Dendritic cell treated with granulocyte-macrophage colony-stimulating factor and Interleukin-4, amounts not matched to agents 40 ng/mL and 50 ng/mL, for 4 days (primary cell): ENCODE measurements around the gene UTRN.
A peak's percentile ranks its signal among the peaks of the same experiment; 100 is the strongest.

Source experiments
- H3K27ac Mint-ChIP-seq: one replicate; pipeline ENCODE4 v1.8.0; 2022; ENCODE audit warnings: mild to moderate bottlenecking, mixed read lengths
- H3K27me3 Mint-ChIP-seq: one replicate; pipeline ENCODE4 v1.8.0; 2022; ENCODE audit warnings: mild to moderate bottlenecking, mixed read lengths
- H3K36me3 Mint-ChIP-seq: one replicate; pipeline ENCODE4 v1.8.0; 2022; ENCODE audit warnings: low read depth, mixed read lengths
- H3K4me1 Mint-ChIP-seq: one replicate; pipeline ENCODE4 v1.8.0; 2022; ENCODE audit warnings: low read depth, mixed read lengths
- H3K4me3 Mint-ChIP-seq: one replicate; pipeline ENCODE4 v1.8.0; 2022; ENCODE audit warnings: mild to moderate bottlenecking, moderate library complexity, mixed read lengths
- H3K9me3 Mint-ChIP-seq: one replicate; pipeline ENCODE4 v1.8.0; 2022; ENCODE audit warnings: mixed read lengths
- intact Hi-C: fragments of 100-400 bp; cut with micrococcal nuclease; formaldehyde crosslinking; loops from one replicate; pipeline ENCODE4 v1.15.0; 2022

UTRN gene

DNA sequence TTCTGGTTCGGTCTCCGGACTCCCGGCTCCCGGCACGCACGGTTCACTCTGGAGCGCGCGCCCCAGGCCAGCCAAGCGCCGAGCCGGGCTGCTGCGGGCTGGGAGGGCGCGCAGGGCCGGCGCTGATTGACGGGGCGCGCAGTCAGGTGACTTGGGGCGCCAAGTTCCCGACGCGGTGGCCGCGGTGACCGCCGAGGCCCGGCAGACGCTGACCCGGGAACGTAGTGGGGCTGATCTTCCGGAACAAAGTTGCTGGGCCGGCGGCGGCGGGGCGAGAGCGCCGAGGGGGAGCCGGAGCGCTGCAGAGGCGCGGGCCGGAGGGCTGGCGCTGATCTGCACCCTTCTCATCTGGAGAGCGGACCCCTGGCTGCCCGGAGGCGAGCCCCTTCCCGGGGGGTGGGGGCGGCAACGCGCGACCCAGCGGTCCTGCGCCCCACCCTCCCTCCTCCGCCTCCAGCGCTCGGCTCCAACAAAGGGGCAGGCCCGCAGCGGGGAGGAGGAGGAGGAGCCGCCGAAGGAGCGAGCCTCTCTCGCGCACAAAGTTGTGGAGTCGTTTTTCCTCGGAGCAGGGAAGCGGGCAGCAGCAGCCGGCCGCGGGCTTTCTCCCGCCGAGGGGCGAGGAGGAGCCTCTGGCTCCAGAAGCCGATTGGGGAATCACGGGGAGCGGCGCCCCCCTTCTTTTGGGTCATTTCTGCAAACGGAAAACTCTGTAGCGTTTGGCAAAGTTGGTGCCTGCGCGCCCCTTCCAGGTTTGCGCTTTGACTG lies at the start of gene UTRN:
UTRN (plus strand) TSS at position 553 of the 765 bp plus-strand sequence. CDS start 6,494 bp downstream, outside the sequence.
- H3K9me3 Mint-ChIP-seq, result no peaks in the 10 kb centered on the region
- H3K4me1 Mint-ChIP-seq, result peaks cover 28% of the 10 kb centered on the region
- peaks cover 36% of the 10 kb centered on the region for H3K36me3 Mint-ChIP-seq
- no peaks in the 10 kb centered on the region for H3K27me3 Mint-ChIP-seq
- peak within 1 kb of the TSS; percentile 94 for H3K27ac Mint-ChIP-seq
- intact Hi-C loops, result loop anchor here (1.0 to 5.0 kb wide), 5 partner anchors 57 to 197 kb away; partner anchors contain the start of genes SF3B5 and STX11
- H3K4me3 Mint-ChIP-seq, result peak within 1 kb of the TSS; percentile 95

DNA sequence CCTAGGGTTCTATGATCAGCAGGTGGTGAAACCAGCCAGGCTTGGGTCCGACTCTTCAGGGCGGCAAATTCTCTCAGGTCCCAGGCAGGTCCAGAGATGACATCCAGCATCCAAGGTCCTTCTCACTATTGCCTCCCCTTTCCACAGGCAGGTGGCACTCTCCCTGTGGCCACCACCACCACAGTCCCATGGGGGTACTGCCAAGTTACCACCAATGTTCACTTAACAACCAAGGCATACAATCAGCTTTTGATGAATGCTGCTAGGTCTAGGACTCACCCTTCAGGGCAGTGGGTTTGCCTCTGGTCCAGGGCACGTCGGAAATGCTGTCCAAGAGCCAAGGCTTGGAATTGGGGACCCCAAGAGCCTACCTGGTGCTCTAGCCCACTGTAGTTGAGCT lies 40.4 kb upstream of the UTRN start:
- Mint-ChIP-seq H3K4me1 (no peaks in the 10 kb centered on the region), H3K27ac (no peak overlapping the region), H3K9me3 (peaks cover 15% of the 10 kb centered on the region), H3K36me3 (no peaks in the 10 kb centered on the region), H3K27me3 (no peaks in the 10 kb centered on the region), H3K4me3 (no peak overlapping the region)
- intact Hi-C loops, result no loop called here

DNA sequence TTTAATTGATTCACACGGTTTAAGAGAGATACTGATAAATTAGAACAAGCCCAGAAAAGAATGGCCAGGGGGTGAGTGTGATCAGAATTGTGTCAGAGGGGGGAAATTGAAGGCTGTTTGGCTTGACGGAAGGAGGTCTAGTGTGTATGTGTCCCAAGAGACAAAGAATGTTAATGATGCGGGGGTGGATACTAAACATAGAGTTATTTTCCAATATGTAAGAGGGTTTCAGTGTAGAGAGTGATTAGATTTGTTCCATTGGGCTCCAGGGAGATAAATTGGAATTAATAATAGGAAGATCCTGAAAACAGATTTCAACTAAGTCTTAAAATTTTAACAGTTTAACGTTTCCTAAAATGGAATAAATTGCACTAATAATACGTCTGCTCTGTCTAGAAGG lies 38.1 kb upstream of the UTRN start:
- Mint-ChIP-seq H3K27ac (no peak overlapping the region), H3K9me3 (peaks cover 15% of the 10 kb centered on the region), H3K4me1 (no peaks in the 10 kb centered on the region), H3K27me3 (no peaks in the 10 kb centered on the region), H3K4me3 (no peak overlapping the region), H3K36me3 (no peaks in the 10 kb centered on the region)
- intact Hi-C loops, result no loop called here

DNA sequence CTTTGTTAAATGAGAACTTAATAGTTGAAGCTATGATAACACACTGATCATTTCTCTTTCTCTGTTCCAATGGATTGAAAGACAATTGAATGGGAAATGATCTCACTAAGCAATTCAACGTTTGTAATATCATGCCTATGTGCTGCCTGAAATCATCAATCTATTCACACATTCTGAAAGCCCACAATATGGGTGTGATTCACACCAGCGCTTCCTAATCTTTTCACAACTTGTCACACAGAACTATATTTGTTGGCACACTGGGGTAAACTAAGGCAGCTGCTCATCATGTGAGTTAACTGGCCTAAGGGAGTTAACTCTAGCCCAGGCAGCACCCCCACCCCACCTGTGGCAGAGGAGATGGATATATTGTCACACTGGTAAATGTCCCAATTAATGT lies 37.1 kb upstream of the UTRN start:
- Mint-ChIP-seq H3K4me1 (no peaks in the 10 kb centered on the region), H3K27ac (no peak overlapping the region), H3K27me3 (no peaks in the 10 kb centered on the region), H3K36me3 (no peaks in the 10 kb centered on the region), H3K9me3 (peaks cover 15% of the 10 kb centered on the region), H3K4me3 (no peak overlapping the region)
- intact Hi-C loops, result no loop called here

DNA sequence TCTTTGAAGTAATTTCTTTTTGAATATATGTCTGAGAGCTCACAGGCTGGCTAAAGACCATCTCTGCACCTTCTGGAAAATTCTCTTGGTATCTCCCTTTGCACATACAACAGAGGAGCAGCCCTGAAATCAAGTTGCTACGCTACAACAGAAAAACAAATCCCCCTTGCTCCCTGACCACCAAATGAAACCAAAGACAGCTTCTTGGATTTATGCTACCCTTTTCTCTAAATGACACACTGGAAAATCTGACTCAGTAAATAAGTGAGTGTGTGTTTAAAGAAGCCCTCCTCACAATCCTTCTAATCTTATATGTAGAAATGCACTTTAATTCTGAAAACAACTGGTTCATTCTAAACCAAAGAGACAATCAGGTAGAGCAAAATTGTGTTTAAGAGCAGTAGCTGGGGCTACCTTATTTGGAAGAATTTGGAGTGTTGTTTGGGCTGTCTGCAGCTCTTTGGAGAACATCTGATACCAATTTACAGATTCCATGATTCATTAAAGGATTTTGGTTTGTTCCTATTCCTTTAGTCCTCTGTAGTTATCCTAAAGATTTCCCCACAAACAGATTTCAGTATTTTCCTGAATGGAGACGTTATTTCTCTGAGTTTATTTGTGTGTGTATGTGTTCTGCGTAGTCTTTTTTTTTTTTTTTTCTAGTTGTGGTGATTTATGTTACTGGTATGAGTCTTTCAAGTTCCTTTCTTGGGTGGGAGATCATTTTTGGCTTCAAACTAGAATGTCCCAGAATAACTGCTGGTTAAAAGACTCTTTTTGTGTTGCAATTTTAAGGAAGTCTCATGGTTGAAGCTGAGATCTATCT lies 36.4 kb upstream of the UTRN start:
- Mint-ChIP-seq H3K27ac (no peak overlapping the region), H3K36me3 (no peaks in the 10 kb centered on the region), H3K4me3 (no peak overlapping the region), H3K4me1 (no peaks in the 10 kb centered on the region), H3K9me3 (peaks cover 15% of the 10 kb centered on the region), H3K27me3 (no peaks in the 10 kb centered on the region)
- intact Hi-C loops, result no loop called here

DNA sequence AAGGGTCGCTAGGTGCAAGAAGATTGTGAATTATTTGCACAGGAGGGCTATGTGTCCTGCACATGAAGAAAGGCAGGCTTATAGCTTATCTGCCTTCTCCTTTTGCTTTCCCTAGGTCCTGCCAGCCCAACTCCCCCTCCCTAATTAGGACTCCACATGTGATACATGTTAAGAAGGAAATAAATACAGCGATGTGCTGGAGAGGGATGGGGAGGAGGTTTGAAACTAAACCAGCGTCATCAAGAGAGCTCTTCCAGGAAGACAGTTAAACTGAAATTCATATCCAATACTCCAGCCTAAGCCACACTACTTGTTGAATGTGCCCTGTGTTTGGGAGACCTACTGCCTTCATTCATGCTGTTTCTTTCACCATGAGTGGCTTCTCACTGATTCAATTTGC lies 34.9 kb upstream of the UTRN start:
- Mint-ChIP-seq H3K4me3 (no peak overlapping the region), H3K4me1 (no peaks in the 10 kb centered on the region)

DNA sequence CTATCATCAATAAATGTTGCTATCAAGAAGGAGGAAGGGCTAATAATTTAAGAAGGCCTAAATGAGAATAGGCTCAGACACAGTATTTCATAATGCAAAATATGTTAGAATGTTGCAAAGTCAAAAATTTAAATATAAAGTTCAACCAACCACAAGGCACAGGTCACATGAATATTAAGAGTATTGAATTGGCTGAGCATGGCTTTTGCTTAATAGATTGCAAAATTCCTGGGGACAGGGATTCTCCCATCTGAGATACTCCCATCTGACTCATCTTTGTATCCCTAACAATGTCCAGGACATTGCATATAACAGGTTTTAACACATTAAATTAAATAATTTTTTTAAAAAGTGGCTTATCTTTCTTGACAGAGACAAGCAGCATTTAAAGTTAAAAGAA lies 32.9 kb upstream of the UTRN start:
- Mint-ChIP-seq H3K27me3 (no peaks in the 10 kb centered on the region), H3K27ac (no peak overlapping the region), H3K36me3 (no peaks in the 10 kb centered on the region), H3K4me1 (no peaks in the 10 kb centered on the region), H3K9me3 (no peaks in the 10 kb centered on the region), H3K4me3 (no peak overlapping the region)
- intact Hi-C loops, result no loop called here

More for the DNA sequence above, 34.9 kb upstream of the UTRN start:
- Mint-ChIP-seq H3K36me3 (no peaks in the 10 kb centered on the region), H3K9me3 (peaks cover 14% of the 10 kb centered on the region), H3K27me3 (no peaks in the 10 kb centered on the region), H3K27ac (no peak overlapping the region)
- intact Hi-C loops, result no loop called here

DNA sequence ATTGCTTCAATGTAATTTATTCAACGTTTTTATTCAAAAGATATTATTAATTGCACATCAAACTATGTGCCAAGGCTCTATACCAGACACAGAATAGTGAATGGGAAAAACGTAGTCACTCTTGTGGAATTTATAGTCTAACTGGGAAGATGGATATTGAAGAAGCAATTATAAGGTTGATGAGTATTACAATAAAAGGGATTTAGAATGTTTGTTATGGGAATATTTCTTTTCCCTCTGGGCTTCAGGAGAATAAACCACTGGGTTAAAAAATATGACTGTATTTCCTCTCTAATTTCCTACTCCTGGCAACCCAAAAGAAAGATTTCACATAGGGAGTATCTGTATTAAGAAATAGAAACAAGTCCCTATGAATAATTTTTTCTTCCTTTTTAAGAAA lies 25.1 kb upstream of the UTRN start:
- peaks cover 4% of the 10 kb centered on the region for H3K4me1 Mint-ChIP-seq
- intact Hi-C loops, result no loop called here
- no peaks in the 10 kb centered on the region for H3K9me3 Mint-ChIP-seq
- H3K27ac Mint-ChIP-seq, result no peak overlapping the region
- no peaks in the 10 kb centered on the region for H3K36me3 Mint-ChIP-seq
- H3K27me3 Mint-ChIP-seq, result no peaks in the 10 kb centered on the region
- H3K4me3 Mint-ChIP-seq, result no peak overlapping the region

DNA sequence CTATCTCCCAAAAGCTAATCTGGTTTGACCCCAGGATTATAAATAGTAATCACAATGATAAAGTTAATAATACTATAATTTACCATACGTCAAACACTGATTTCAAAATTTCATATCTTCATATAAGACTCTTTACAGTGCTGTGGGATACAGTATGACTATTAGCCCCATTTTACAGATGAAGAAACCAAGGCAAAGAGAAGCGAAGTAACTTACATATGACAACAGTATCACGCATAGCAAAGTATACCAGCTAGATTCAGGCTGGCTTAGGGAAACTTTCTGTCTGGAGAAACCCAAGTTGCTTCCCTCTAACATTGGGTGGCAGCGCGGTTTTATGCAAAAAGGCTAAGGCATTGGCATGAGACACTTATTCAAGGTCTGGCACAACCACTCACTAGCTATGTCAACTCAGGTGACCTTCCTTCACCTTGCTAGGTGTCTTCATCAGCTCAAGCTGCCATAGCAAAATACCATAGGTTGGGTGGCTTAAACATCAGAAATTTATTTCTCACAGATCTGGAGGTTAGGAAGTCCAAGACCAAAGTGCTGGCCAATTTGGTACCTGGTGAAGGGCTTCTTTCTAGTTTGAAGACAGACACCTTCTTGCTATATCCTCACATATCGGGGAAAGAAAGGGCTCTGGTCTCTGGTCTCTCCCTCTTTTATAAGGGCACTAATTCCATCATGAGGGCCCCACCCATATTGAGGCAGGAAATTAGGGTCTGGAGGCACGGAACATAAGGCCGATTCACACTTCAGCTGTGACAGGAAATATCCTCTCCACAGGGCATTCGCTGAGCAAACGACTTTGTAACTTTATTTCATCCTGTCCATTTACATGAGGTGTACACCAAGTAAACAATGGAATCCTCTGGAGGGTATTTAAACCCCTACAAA lies 22.4 kb upstream of the UTRN start:
- Mint-ChIP-seq H3K9me3 (no peaks in the 10 kb centered on the region), H3K36me3 (no peaks in the 10 kb centered on the region), H3K27me3 (no peaks in the 10 kb centered on the region), H3K4me3 (no peak overlapping the region), H3K27ac (no peak overlapping the region), H3K4me1 (peaks cover 10% of the 10 kb centered on the region)
- intact Hi-C loops, result no loop called here

DNA sequence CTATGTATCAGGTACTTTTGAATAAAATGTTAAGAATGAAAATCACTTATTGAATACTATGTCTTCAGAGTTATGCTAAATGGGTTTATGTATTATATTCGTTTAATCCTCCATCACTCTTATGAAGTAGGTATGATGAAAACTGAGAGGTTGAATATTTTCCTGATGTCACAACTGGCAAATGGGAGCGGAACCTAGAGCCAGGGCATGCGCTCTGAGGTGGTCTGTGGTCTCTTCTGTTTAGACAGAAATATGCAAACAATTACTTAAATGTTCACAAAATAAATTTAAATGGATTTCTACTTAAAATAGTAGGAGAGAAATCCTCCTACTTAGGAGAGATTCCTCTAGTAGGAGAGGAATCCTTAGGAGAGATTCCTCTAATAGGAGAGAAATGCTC lies 21.3 kb upstream of the UTRN start:
- intact Hi-C loops, result no loop called here
- H3K27ac Mint-ChIP-seq, result no peak overlapping the region
- no peak overlapping the region for H3K4me3 Mint-ChIP-seq
- H3K9me3 Mint-ChIP-seq, result no peaks in the 10 kb centered on the region
- peaks cover 10% of the 10 kb centered on the region for H3K4me1 Mint-ChIP-seq
- H3K36me3 Mint-ChIP-seq, result no peaks in the 10 kb centered on the region
- no peaks in the 10 kb centered on the region for H3K27me3 Mint-ChIP-seq

DNA sequence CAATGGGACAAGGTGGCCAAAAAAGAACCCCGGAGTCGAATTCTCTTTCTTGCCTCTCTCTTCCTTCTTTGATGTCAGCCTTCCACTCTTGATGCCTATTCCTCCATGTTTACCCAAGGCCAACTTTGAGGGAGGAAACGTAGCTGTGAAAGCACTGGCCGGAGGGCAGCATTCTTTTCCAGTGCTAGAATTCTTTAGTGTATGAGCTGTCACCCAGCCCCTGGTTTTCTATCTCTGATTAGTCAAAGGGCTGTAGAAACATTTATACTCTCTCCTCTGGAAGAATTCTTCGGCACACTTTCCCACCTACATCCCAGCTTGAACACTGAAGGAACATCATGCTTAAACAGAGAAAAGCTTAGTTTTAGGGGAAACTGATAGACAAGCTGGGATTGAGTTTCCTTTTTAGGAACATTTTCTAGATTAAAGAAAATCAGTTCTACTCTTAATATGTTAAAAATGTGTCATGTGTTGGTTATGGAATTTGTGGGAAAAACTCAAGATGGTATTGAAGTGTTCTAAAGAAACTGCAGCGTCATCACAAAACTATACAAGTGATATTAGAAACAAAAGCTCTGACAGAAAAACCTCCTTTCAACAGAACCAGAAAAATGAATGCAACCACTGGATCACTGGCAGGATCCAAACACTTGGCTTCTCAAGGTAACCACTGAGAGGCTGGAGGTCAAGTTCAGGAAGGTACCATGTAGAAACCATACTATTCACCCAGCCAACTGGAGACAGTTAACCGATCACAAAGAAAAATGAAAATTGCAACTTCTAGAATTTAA lies 20.7 kb upstream of the UTRN start:
- Mint-ChIP-seq H3K4me1 (peaks cover 10% of the 10 kb centered on the region), H3K9me3 (no peaks in the 10 kb centered on the region), H3K27ac (peak overlapping the region; percentile 27), H3K4me3 (no peak overlapping the region), H3K27me3 (no peaks in the 10 kb centered on the region), H3K36me3 (no peaks in the 10 kb centered on the region)
- intact Hi-C loops, result no loop called here

DNA sequence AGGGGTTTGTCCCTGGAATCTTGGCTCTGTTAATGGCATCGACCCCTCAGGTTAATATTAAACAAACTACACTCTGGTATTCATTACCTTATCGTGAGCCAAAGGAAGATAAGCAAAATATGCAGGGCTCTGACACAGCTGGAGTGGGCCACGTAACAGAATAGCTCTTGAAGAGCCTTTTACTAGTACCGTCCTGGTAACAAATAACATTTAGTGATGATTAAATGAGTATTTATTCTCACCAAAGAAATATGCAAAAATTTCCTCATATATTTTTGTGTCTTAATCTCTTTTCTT lies 20.1 kb upstream of the UTRN start:
- Mint-ChIP-seq H3K4me1 (peaks cover 10% of the 10 kb centered on the region), H3K36me3 (no peaks in the 10 kb centered on the region), H3K9me3 (no peaks in the 10 kb centered on the region), H3K4me3 (no peak overlapping the region), H3K27ac (no peak overlapping the region), H3K27me3 (no peaks in the 10 kb centered on the region)
- intact Hi-C loops, result no loop called here

DNA sequence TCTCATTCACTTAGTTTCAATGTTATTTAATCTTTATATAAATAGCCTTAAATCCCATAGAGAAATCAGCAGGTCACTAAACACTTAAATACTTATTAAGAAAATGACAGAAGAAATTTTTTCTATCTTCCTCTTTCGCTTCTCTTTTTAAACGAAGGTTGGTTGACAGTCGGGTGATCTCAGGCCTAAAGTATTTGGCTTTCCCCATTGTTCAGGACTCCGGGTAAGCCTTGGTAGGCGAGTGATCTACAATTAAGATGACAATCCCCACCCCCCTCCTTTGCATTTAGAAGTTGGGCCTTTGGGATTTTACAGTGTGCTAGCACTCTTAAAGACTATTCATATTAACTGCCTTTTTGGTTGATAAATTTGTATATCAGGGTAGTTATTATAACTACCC lies 19.7 kb upstream of the UTRN start:
- H3K27me3 Mint-ChIP-seq, result no peaks in the 10 kb centered on the region
- no peaks in the 10 kb centered on the region for H3K9me3 Mint-ChIP-seq
- peaks cover 10% of the 10 kb centered on the region for H3K4me1 Mint-ChIP-seq
- H3K36me3 Mint-ChIP-seq, result no peaks in the 10 kb centered on the region
- intact Hi-C loops, result no loop called here
- H3K27ac Mint-ChIP-seq, result no peak overlapping the region
- H3K4me3 Mint-ChIP-seq, result no peak overlapping the region
